Endothelial cell of umbilical vein (primary cell): Measurements from ENCODE around the gene NFIA. TPM values are rescaled to one million over a fixed set of nuclear protein-coding genes. Genes with fewer than 3 reads are reported as not detected.

Source experiments
- BruUV-seq: library from RNA; stranded (reverse); fragments of 400-500 nt; replicated peaks from 2 replicates; lab custom pipeline; 2021; lab: Mats Ljungman, UMichigan
- CTCF ChIA-PET: fragments of 300-600, 350-600 bp; sonication (Branson Sonifier 250); formaldehyde crosslinking; loops from one replicate; lab custom pipeline; 2021; ENCODE audit warnings: antibody characterized with exemption, inconsistent platforms; lab: Charles Lee
- POLR2A ChIA-PET: fragments of 300-600, 350-600 bp; sonication (Branson Sonifier 250); formaldehyde crosslinking; loops from one replicate; lab custom pipeline; 2021; ENCODE audit warnings: antibody characterized with exemption, inconsistent platforms; lab: Charles Lee
- DNase-seq: peaks from one replicate; pipeline ENCODE4 v3.0.0-alpha.2; 2011; ENCODE audit warnings: low read depth, low spot score
- FAIRE-seq: peaks from 2 replicates; lab custom pipeline; 2011; peaks lifted over from hg19 to GRCh38; lab: Jason Lieb, UNC
- H2AFZ ChIP-seq: 2 replicates; pipeline ENCODE4 v1.6.0; 2012; ENCODE audit warnings: low read depth, low read length, control low read depth, inconsistent platforms
- H3K27ac ChIP-seq: 2 replicates; pipeline ENCODE4 v1.5.1; 2011; ENCODE audit warnings: low read depth, mild to moderate bottlenecking, control low read depth, low read length, moderate library complexity; ENCODE audit not compliant: insufficient read depth
- H3K27me3 ChIP-seq, 2 experiments: 2 replicates each; pipeline versions ENCODE4 v1.6.0 to v1.6.1; 2011; ENCODE audit warnings: low read length in 2 of 2, mixed read lengths in 1 of 2; ENCODE audit not compliant: control insufficient read depth in 2 of 2, insufficient read depth in 2 of 2
- H3K36me3 ChIP-seq, 2 experiments: 2 replicates in 1 of 2; 3 replicates in 1 of 2; pipeline ENCODE4 v1.5.1; 2011; ENCODE audit warnings: low read length in 2 of 2, mild to moderate bottlenecking in 1 of 2, moderate library complexity in 1 of 2; ENCODE audit not compliant: control insufficient read depth in 2 of 2, insufficient read depth in 2 of 2; ENCODE audit errors: extremely low read depth in 1 of 2
- H3K4me1 ChIP-seq: 3 replicates; pipeline ENCODE4 v1.5.1; 2011; ENCODE audit warnings: mild to moderate bottlenecking, low read length; ENCODE audit not compliant: control insufficient read depth, insufficient read depth; ENCODE audit errors: extremely low read depth
- H3K4me2 ChIP-seq: 2 replicates; pipeline ENCODE4 v1.6.1; 2011; ENCODE audit warnings: low read length, control low read depth, mixed read lengths; ENCODE audit not compliant: insufficient read depth
- H3K4me3 ChIP-seq, 3 experiments: fragments of 200-600 bp in 1 of 3; sonication (generic), shearing (Covaris generic) in 1 of 3; replicated peaks in 1 of 3; 2 replicates each; pipeline ENCODE4 v1.5.1; 2011 to 2016; ENCODE audit warnings: control low read depth in 3 of 3, low read length in 3 of 3, mild to moderate bottlenecking in 2 of 3, inconsistent platforms in 1 of 3, low read depth in 1 of 3, moderate library complexity in 1 of 3; ENCODE audit not compliant: insufficient read depth in 1 of 3
- H3K79me2 ChIP-seq: 2 replicates; pipeline ENCODE4 v1.6.0; 2012; ENCODE audit warnings: low read length, inconsistent platforms; ENCODE audit not compliant: control insufficient read depth, insufficient read depth
- H3K9ac ChIP-seq: replicated peaks from 2 replicates; pipeline ENCODE3; 2011; ENCODE audit warnings: low read length, control low read depth; ENCODE audit not compliant: insufficient read depth; ENCODE audit errors: extremely low read depth
- H3K9me1 ChIP-seq: replicated peaks from 3 replicates; pipeline ENCODE4 v1.6.0; 2011; ENCODE audit warnings: mild to moderate bottlenecking, low read length; ENCODE audit not compliant: control insufficient read depth, insufficient read depth; ENCODE audit errors: extremely low read depth
- H3K9me3 ChIP-seq: replicated peaks from 2 replicates; pipeline ENCODE4 v1.5.1; 2012; ENCODE audit warnings: low read length, inconsistent platforms; ENCODE audit not compliant: control insufficient read depth, insufficient read depth
- H4K20me1 ChIP-seq: replicated peaks from 2 replicates; pipeline ENCODE3; 2011; ENCODE audit warnings: mild to moderate bottlenecking, low read length; ENCODE audit not compliant: control insufficient read depth, insufficient read depth; ENCODE audit errors: extremely low read depth
- EZH2 ChIP-seq: IDR thresholded peaks from 2 replicates; pipeline ENCODE4 v1.6.1; 2012; ENCODE audit warnings: borderline replicate concordance, low read depth, mild to moderate bottlenecking, moderate library complexity, low read length, inconsistent platforms; ENCODE audit not compliant: severe bottlenecking
- FOS ChIP-seq: IDR thresholded peaks from 2 replicates; pipeline ENCODE4 v1.6.1; 2011; ENCODE audit warnings: mild to moderate bottlenecking, low read length, moderate library complexity, borderline replicate concordance; ENCODE audit not compliant: insufficient read depth
- GATA2 ChIP-seq: IDR thresholded peaks from 2 replicates; pipeline ENCODE4 v1.7.0; 2011; ENCODE audit warnings: low read depth, mild to moderate bottlenecking, moderate library complexity, mixed read lengths, low read length; ENCODE audit not compliant: insufficient read length, insufficient read depth
- JUN ChIP-seq: IDR thresholded peaks from 2 replicates; pipeline ENCODE4 v1.6.1; 2011; ENCODE audit warnings: borderline replicate concordance, low read depth; ENCODE audit not compliant: insufficient read length, insufficient read depth
- MYC ChIP-seq: IDR thresholded peaks from one replicate; pipeline ENCODE4 v1.6.1; 2011; ENCODE audit warnings: mild to moderate bottlenecking, low read depth, low read length
- POLR2A ChIP-seq: IDR thresholded peaks from 2 replicates; pipeline ENCODE4 v1.6.1; 2012; ENCODE audit warnings: low read depth, mild to moderate bottlenecking, control low read depth, low read length
- POLR2AphosphoS5 ChIP-seq: IDR thresholded peaks from 2 replicates; pipeline ENCODE4 v1.6.1; 2012; ENCODE audit warnings: low read depth, mild to moderate bottlenecking, control low read depth, low read length, moderate library complexity; ENCODE audit not compliant: insufficient read depth
- dilution Hi-C: fragments of 300-500 bp; cut with MboI; formaldehyde crosslinking; loops from one replicate; pipeline ENCODE4 v1.15.0; 2019; ENCODE audit warnings: low sequenced_read_pairs; ENCODE audit not compliant: extremely low pct_ligation_motif_present
- intact Hi-C: fragments of 100-400 bp; cut with micrococcal nuclease; formaldehyde crosslinking; loops from one replicate; pipeline ENCODE4 v1.10.0; 2022
- polyA plus RNA-seq, 4 experiments: library from polyadenylated mRNA; depleted of rRNA in 3 of 4; stranded (reverse) in 3 of 4; unstranded in 1 of 4; fragments of >200 nt; gene quantifications; 2 replicates each; pipeline versions ENCODE4 v1.2.1 to v1.2.3, GENCODE V29; 2011 to 2012; ENCODE audit warnings: missing spikeins in 1 of 4
- total RNA-seq: library from RNA; stranded (reverse); gene quantifications from 2 replicates; pipeline ENCODE4 v1.2.3, GENCODE V29; 2021
- TF ChIP-seq, protein P1 (sequence below), 2 donors: IDR thresholded peaks; 1 replicate in 1 of 2; 2 replicates in 1 of 2; pipeline ENCODE4 v1.5.1; 2011; ENCODE audit warnings: low read length in 2 of 2, mild to moderate bottlenecking in 2 of 2, moderate library complexity in 2 of 2, control low read depth in 1 of 2, inconsistent platforms in 1 of 2, low read depth in 1 of 2; ENCODE audit not compliant: insufficient read depth in 1 of 2; ENCODE audit errors: extremely low read depth in 1 of 2
- TF ChIP-seq, protein P2 (sequence below): IDR thresholded peaks from 2 replicates; pipeline ENCODE4 v1.6.1; 2011; ENCODE audit not compliant: insufficient read depth, insufficient read length

Gene NFIA
- total and polyA plus RNA-seq, 2 donors (not counting 3 experiments of a cell fraction or from before 2014, with no cell fraction given): 25.5 to 47.0 TPM

DNA sequence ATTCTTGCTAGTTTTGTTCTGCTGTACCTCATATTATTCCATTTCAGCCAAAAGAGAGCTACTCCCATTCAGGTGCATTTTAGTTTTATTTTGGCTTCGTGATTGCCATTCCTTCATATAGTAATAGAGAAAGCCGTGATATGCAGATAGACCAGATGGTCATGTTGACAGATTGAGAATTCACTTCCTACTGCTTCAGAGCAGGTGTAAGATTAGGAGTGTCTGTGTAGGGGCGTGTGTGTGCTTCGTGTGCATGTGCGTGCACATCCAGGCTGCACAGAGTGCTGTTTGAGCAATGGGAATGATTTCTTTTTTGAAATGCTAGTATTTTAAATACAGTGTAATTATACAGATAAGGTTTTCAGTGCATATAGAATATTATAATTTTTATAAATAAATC lies 10.3 kb downstream of the NFIA start:
- intact Hi-C loops: no loop called here
- no peak overlapping the region for H3K27ac ChIP-seq
- no peak for FAIRE-seq
- H3K4me2 ChIP-seq: no peak overlapping the region
- no peak overlapping the region for H3K4me3 ChIP-seq
- TF ChIP-seq, protein P1, sequence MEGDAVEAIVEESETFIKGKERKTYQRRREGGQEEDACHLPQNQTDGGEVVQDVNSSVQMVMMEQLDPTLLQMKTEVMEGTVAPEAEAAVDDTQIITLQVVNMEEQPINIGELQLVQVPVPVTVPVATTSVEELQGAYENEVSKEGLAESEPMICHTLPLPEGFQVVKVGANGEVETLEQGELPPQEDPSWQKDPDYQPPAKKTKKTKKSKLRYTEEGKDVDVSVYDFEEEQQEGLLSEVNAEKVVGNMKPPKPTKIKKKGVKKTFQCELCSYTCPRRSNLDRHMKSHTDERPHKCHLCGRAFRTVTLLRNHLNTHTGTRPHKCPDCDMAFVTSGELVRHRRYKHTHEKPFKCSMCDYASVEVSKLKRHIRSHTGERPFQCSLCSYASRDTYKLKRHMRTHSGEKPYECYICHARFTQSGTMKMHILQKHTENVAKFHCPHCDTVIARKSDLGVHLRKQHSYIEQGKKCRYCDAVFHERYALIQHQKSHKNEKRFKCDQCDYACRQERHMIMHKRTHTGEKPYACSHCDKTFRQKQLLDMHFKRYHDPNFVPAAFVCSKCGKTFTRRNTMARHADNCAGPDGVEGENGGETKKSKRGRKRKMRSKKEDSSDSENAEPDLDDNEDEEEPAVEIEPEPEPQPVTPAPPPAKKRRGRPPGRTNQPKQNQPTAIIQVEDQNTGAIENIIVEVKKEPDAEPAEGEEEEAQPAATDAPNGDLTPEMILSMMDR (IDR thresholded peaks at IDR 0.05; ENCODE audit: extremely low read depth in 1 of 2, insufficient read depth in 1 of 2, low read depth in 1 of 2, low read length in 2 of 2): no peak
- TF ChIP-seq, protein P2, sequence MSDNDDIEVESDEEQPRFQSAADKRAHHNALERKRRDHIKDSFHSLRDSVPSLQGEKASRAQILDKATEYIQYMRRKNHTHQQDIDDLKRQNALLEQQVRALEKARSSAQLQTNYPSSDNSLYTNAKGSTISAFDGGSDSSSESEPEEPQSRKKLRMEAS: no peak
- TF ChIP-seq EZH2 (no peak), JUN (no peak), POLR2A (no peak), MYC (no peak), FOS (no peak), GATA2 (no peak), POLR2AphosphoS5 (no peak)
- DNase-seq: no peak
- ChIA-PET POLR2A (no interaction called here), CTCF (interaction anchor here (0.7 kb wide), 1 partner anchor 85 kb away, joined by 4 read pairs; no protein-coding TSS in a partner anchor)
- no peaks in the 10 kb centered on the region for H3K9me1 ChIP-seq
- H3K79me2 ChIP-seq: peaks cover 58% of the 10 kb centered on the region
- H3K36me3 ChIP-seq: peaks cover 3 to 5% of the 10 kb centered on the region in 2 experiments
- no TSS peak for BruUV-seq
- H2AFZ ChIP-seq: no peak overlapping the region
- dilution Hi-C loops: no loop called here
- H3K27me3 ChIP-seq: no peaks in the 10 kb centered on the region
- no peak overlapping the region for H3K9ac ChIP-seq
- peaks cover 7% of the 10 kb centered on the region for H3K4me1 ChIP-seq
- H3K9me3 ChIP-seq: no peaks in the 10 kb centered on the region
- peaks cover 2% of the 10 kb centered on the region for H4K20me1 ChIP-seq
